ENCODE measurements around the gene NYAP1. TPM values are rescaled to one million over a fixed set of nuclear protein-coding genes. Genes with fewer than 3 reads are reported as not detected.
"Not testable (repeated sequence)": the region's sequence is repeated elsewhere in the genome, so short reads cannot be mapped to it uniquely, and the experiment has no call there.

NYAP1 gene
- total RNA-seq, 2 experiments from 2014 or later = 0.10 to 0.98 TPM

GRCh38 chr7:100449190-100449795, 34.4 kb upstream of the NYAP1 start:
- Histone ChIP-seq H3K9me2 (ENCODE audit: insufficient read depth, low read length) (no peaks in the 10 kb centered on the region), H3K27ac (ENCODE audit: low read depth, low read length, poor library complexity, severe bottlenecking) (no peak overlapping the region), H3K36me3 (ENCODE audit: insufficient read depth, low read length) (no peaks in the 10 kb centered on the region), H4K20me1 (ENCODE audit: insufficient read depth, low read length) (no peaks in the 10 kb centered on the region), H2AFZ (ENCODE audit: low read length) (no peak overlapping the region), H3K79me2 (ENCODE audit: insufficient read depth, low read depth, low read length) (no peaks in the 10 kb centered on the region), H3K4me1 (ENCODE audit: insufficient read depth, low read length, poor library complexity, severe bottlenecking) (peaks cover 27% of the 10 kb centered on the region), H3K4me3 (ENCODE audit: low read depth, low read length, poor library complexity, severe bottlenecking) (no peak overlapping the region), H3K4me2 (ENCODE audit: low read length) (no peak overlapping the region), H3K9me3 (ENCODE audit: low read length) (no peaks in the 10 kb centered on the region)
- POLR2A ChIA-PET = interaction anchor here (0.9 to 1.6 kb wide), 3 partner anchors 12 to 27 kb away, joined by 3 to 6 read pairs (median 6); partner anchors contain the start of gene PPP1R35
- no peak for TF ChIP-seq EZH2phosphoT487 (IDR thresholded peaks at IDR 0.05; ENCODE audit: borderline replicate concordance, low read depth, low read length)
- TF ChIP-seq CTCF (conservative IDR thresholded peaks at IDR 0.05; ENCODE audit: low read length) = no peak
- DNase-seq (ENCODE audit: low spot score) = no peak
- CTCF ChIA-PET (ENCODE audit: unreplicated experiment) = no interaction called here
- no TSS peak for BruUV-seq (replicated peaks)
- intact Hi-C loops (cut with micrococcal nuclease; ENCODE audit: unreplicated experiment) = no loop called here

- Histone ChIP-seq H3K79me2 (ENCODE audit: insufficient read depth, low read depth, low read length) (no peaks in the 10 kb centered on the region), H3K9me3 (ENCODE audit: low read length) (no peaks in the 10 kb centered on the region), H3K4me1 (ENCODE audit: insufficient read depth, low read length, poor library complexity, severe bottlenecking) (peaks cover 12% of the 10 kb centered on the region), H3K9me2 (ENCODE audit: insufficient read depth, low read length) (no peaks in the 10 kb centered on the region), H3K36me3 (ENCODE audit: insufficient read depth, low read length) (no peaks in the 10 kb centered on the region), H2AFZ (ENCODE audit: low read length) (no peak overlapping the region), H3K4me2 (ENCODE audit: low read length) (no peak overlapping the region), H3K27ac (ENCODE audit: low read depth, low read length, poor library complexity, severe bottlenecking) (no peak overlapping the region), H3K4me3 (ENCODE audit: low read depth, low read length, poor library complexity, severe bottlenecking) (no peak overlapping the region), H4K20me1 (ENCODE audit: insufficient read depth, low read length) (no peaks in the 10 kb centered on the region)
- intact Hi-C loops (cut with micrococcal nuclease; ENCODE audit: unreplicated experiment) = no loop called here
- ChIA-PET POLR2A (interaction anchor here (0.6 to 1.6 kb wide), 4 partner anchors 17 to 319 kb away, joined by 3 read pairs; no protein-coding TSS in a partner anchor), CTCF (ENCODE audit: unreplicated experiment) (no interaction called here)
- no TSS peak for BruUV-seq (replicated peaks)
- DNase-seq (ENCODE audit: low spot score) = no peak
- no peak for TF ChIP-seq EZH2phosphoT487 (IDR thresholded peaks at IDR 0.05; ENCODE audit: borderline replicate concordance, low read depth, low read length)
- TF ChIP-seq CTCF (conservative IDR thresholded peaks at IDR 0.05; ENCODE audit: low read length) = no peak
These were observed 31.2 kb upstream of the NYAP1 start for GRCh38 chr7:100452513-100452912.

GRCh38 chr7:100453854-100454253, 29.9 kb upstream of the NYAP1 start:
- H3K79me2 ChIP-seq (ENCODE audit: insufficient read depth, low read depth, low read length); H3K36me3 ChIP-seq (ENCODE audit: insufficient read depth, low read length); H4K20me1 ChIP-seq (ENCODE audit: insufficient read depth, low read length); BruUV-seq (replicated peaks); CTCF ChIA-PET (ENCODE audit: unreplicated experiment); DNase-seq (ENCODE audit: low spot score); H3K27ac ChIP-seq (ENCODE audit: low read depth, low read length, poor library complexity, severe bottlenecking); H3K9me2 ChIP-seq (ENCODE audit: insufficient read depth, low read length); intact Hi-C loops (cut with micrococcal nuclease; ENCODE audit: unreplicated experiment); H3K4me3 ChIP-seq (ENCODE audit: low read depth, low read length, poor library complexity, severe bottlenecking); H3K9me3 ChIP-seq (ENCODE audit: low read length); H2AFZ ChIP-seq (ENCODE audit: low read length); H3K4me2 ChIP-seq (ENCODE audit: low read length): not testable (repeated sequence)
- peaks cover 12% of the 10 kb centered on the region for H3K4me1 ChIP-seq (ENCODE audit: insufficient read depth, low read length, poor library complexity, severe bottlenecking)
- POLR2A ChIA-PET = interaction anchor here (0.6 to 1.6 kb wide), 4 partner anchors 9 to 78 kb away, joined by 3 read pairs; no protein-coding TSS in a partner anchor
